Smooth muscle cell of the brain vasculature (primary cell): ENCODE results near the gene UNC13C.

Experiments used
- DNase-seq: peaks from one replicate; pipeline ENCODE4 v3.0.0-alpha.2; 2012; ENCODE audit warnings: low read depth, low spot score

UNC13C gene

GRCh38 chr15:54462511-54462913, 484.3 kb downstream of the UNC13C start:
- no peak for DNase-seq

DNA sequence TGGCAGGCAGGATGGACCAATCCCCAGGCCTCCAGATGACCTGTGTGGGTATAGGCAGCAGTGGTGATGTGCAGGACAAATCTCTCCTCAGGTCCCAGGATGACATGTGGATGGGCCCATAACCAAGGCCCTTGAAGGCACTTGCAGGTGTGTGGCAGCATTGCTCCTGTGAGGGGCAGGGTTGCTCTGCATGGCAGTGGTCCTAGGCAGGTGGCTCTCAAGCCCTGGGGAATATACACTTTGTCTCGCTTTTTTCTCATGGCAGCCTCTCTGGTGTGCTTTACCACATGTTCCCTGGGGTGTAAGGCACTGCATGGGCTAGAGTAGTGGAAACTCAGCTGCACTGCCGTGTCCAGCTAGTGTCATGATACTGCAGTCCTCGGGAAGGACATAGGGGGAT, 503.6 kb downstream of the UNC13C start:
- DNase-seq, result no peak

DNA sequence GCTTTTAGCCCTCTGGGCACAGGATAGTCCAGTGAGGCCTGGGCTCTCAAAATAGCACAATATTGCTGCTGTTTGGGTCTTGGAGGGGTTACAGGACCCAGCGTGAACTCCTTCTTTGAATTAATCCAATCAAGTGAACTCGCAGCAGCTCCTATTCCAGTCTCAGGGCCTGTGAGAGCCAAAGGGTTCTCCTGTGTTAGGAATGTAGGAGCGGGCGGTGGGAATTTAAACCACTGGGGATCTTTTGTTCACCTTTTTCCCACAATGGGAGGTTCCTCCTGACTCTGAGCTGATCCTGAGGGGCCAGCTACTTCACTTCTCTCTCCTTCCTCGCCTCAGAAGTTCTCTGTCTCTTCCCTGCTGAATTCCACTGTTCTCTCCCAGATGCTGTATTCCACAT, 504.0 kb downstream of the UNC13C start:
- no peak for DNase-seq

GRCh38 chr15:54500330-54500729, 522.1 kb downstream of the UNC13C start:
- no peak for DNase-seq

- DNase-seq, result no peak
These were observed 524.3 kb downstream of the UNC13C start for GRCh38 chr15:54502416-54503075.

GRCh38 chr15:54504695-54505094, 526.5 kb downstream of the UNC13C start:
- no peak for DNase-seq

DNA sequence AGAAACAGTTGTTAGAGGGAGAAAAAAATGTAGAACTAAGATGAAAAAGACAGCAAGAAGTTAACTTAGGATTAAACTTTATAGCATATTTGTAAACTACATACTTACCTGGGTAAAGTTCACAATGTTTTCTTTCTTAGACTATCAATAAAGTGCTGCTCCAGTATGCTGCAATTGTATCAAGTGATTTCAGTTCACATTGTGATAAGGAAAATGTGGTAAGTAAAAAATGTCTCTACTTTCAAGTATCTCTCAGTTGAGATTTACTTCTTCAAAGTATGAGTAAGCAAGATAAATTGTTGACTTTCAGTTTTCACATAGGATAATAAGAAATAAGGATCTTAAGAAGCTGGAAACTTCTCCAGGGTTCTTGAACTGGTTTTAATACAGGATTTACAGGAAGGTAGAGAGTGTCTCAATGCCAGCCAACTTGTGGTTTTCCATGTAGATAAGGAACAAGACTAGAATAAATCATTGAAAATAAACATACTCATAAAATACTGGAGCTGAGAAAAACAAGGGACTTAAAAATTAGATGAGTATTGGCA, 528.8 kb downstream of the UNC13C start:
- no peak for DNase-seq

DNA sequence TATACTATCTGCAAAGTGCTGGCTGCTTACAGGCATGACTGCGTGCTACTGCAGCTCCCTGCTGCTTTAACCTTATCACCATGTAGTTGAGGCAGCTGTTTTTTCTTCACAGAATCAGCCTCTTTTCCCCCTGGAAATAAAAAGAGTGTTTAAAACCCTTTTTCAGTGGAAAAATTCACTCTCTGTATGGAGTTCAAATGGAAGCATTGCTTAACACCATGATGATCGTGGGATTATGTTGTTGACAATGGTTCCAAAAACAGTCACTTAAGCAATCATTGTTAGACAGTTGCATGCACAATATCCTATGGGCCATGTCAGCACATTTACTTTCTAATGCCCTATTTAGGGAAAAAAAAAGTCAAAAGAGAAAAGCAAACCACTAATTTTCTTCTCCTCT, 536.4 kb downstream of the UNC13C start:
- DNase-seq, result no peak

DNA sequence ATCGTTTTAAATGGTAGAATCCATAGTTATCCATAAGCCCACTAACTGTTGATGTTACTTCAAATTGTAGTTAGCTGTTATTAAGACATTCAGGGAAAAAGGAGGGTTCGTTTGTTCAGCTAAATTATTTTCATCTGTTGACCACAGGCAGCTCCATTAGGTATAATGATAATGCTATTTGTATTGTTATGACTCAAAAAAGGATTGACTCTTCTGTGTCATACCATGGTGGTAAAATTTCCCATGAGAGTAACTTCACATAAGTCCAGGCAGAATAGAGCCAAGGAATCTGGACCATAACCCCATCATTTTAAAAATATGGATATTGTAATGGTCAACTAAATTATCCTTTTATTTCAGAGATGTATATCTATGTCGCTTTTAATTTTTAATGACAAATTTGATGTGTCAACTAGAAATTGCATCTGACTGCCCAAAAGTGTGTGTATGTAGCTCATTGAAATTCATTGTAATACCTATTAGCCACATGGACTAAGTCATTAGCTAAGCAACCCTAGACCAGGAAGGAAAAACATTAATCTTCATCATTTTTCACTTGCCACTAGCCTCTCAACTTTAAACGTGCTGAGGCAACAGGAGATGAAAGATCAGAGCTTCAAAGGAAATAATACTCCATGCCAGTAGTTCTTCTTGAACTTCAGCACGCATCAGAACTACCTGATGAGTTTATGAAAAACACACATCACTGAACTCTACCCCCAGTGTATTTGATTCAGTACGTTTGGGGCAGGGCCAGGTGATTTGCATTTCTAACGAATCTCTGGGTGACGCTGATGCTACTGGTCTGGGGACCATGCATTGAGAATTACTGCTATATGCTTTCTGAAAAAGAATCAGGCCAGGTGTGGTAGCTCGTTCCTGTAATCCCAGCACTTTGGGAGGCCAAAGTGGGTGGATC, 537.7 kb downstream of the UNC13C start:
- no peak for DNase-seq

DNA sequence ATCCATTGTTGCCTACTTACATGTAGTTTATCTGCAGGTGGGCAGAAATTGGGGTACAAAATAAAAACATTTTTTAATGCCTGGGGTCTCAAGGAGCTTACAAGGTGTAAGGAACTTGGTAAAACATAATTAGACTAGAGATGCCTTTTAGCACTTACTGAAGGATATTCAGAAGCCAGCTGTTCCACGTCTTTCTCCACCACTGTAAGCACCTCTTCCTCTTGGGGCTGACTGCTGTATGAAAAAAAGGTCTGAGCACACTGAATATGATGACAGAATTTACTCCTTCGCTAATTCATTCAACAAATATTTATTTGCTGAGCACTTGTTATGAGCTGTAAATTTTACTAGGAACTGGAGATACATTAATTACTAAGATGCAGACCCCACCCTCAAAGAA, 539.1 kb downstream of the UNC13C start:
- DNase-seq, result no peak

GRCh38 chr15:54518156-54518882, 540.1 kb downstream of the UNC13C start:
- DNase-seq, result no peak

DNA sequence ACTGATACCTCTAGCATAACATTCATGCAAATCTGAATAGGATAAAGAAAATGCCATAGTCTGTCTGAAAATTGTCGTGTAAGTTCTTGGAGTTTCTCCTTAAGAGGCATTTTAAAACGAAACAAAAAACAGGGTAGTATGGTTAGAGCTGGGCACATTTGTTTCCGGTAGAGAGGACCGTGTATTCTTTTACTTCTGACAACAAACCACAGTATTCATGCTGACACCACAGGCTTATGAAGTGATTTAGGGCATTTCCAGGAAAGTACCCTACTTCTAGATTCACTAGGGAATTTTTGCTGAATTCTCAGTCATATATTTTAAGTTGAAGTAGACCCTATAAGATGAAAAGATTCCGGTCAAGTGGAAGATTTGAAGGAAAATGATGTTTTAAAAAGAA, 541.3 kb downstream of the UNC13C start:
- DNase-seq, result no peak

DNA sequence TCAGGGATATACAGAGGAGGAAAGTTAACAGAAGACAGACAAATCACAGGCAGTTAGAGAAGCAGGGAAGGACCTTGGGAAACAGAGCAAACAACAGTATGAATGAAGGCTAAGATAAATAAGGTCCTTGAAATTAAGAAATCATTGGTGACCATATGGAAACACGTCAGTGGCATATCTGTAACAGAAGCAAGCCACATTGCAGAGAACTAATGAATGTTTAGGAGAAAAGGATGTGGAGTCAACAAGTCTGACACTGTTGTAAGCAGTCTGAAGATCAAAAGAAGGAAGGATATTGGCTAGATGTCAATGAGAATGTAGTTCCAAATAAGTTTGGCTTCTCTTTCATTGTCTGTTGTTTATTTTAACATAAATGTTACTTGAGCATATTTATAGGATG, 542.4 kb downstream of the UNC13C start:
- no peak for DNase-seq

DNA sequence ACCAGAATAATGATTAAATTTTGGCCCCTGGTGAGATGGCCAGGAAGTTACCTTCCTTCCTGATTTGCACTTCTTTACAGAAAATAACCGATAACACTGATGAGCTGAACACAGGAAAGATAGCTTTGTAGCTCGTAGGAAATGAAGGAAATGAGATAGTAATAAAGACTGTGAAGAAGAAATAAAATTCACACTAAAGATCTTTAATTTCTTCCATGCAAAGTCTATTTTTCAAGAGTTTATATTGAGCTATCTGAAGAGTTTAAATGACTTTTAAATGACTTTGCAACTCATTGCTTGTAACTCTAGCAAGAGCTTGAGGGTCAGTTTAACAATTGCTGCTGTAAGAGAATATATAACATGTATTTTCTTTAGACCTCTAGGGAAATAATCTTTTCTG, 543.0 kb downstream of the UNC13C start:
- no peak for DNase-seq

GRCh38 chr15:54528021-54528420, 549.8 kb downstream of the UNC13C start:
- DNase-seq, result no peak

DNA sequence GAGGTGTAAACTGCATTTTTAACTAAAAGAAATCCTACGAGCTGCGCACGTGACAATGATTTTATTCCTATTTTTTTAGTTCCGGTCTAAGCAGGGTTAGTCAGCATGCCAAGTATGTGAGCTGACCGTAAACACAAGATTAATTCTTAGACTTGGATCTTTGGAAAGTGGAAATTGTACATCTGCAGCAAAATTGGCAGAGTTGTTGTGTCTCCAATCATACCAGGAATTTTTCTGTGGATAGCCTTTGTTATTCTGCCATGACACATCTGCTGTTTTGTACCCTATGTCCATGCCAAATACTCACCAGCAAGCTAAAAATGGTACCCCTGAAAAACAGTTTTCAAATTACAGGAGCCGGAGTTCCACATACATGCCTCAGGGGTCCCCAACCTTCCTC, 562.5 kb downstream of the UNC13C start:
- DNase-seq, result no peak

DNA sequence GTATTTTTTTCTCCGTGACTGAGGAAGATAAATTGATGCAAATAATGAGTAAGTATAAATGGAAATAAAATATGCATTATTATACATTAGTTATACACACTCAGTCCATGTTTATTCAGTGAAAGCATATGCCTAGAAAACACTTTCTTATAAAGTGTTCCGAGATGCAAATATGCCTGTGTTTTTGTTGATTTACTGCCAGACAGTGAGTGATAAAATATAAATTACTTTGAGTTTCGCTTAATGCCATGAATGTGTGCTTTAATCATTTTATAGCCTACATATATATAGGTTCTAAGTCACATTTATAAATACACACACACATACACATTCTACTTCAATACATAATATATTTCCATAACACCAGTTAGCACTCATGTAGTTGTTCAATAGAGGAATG, 569.2 kb downstream of the UNC13C start:
- DNase-seq, result no peak

- no peak for DNase-seq
These were observed 572.7 kb downstream of the UNC13C start for GRCh38 chr15:54550954-54551353.

DNA sequence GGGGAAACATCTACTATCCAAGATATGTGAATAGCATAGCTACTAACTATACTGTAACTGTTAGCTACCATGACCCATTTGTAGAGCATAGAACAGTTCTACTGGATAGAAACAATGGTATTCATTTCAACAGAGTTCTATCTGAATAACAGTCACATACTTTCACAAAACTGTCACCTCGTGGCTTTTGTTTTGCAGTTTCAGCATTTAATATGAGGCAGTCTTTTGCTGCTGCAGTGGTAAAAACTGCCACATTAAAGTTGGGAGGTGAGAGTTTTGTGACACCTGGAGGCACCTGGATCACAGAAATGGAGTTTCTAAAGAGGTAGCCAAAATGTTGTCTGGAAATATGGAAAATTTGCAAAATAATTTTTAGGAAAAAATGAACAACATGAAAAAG, 578.0 kb downstream of the UNC13C start:
- DNase-seq, result no peak

GRCh38 chr15:54559405-54560069, 581.3 kb downstream of the UNC13C start:
- no peak for DNase-seq

GRCh38 chr15:54560417-54560816, 582.2 kb downstream of the UNC13C start:
- DNase-seq, result no peak

GRCh38 chr15:54564166-54564565, 585.9 kb downstream of the UNC13C start:
- no peak for DNase-seq
